Stimulated activated CD4-positive, alpha-beta T cell treated with anti-CD3 and anti-CD28 coated beads, Interleukin-2, amount 100 ng/mL, for 48 hours (primary cell): ENCODE results near the gene GRK6.

Source experiments
- DNase-seq, 2 donors: peaks; one replicate each; pipeline ENCODE4 v3.0.0-alpha.2; 2020

Gene GRK6

DNA sequence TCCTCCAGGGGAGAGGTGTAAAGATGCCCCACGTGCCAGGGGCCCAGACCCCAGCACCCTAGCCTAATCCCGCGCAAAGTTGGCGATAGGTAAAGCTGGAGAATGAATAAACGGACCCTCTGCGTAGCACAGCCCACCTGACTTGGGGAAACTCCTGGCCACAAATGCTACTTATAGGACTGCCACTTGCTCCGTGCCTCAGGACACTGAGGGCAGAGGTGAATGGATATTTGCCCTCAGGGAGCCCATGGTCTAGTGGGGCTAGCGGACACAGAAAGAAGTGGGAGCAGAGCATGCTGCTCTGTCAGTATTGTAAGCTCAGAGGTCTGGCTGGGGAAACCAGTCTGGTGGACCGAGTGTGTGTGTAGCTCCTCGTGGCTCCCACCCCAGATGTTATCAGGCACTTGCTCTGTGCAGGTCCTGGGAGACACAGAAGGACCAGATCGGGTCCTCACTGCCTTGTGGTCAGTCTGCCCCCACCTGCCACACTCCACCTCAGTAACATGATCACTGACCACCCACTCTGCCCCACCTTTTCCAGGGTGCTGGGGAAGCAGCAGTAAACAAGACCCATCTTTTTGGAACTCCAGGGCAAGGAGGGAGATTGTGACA lies 841 bp downstream of the GRK6 start:
- no peak for DNase-seq

- no peak for DNase-seq
Observed at GRCh38 chr5:177427919-177428573, 1.6 kb downstream of the GRK6 start.

DNA sequence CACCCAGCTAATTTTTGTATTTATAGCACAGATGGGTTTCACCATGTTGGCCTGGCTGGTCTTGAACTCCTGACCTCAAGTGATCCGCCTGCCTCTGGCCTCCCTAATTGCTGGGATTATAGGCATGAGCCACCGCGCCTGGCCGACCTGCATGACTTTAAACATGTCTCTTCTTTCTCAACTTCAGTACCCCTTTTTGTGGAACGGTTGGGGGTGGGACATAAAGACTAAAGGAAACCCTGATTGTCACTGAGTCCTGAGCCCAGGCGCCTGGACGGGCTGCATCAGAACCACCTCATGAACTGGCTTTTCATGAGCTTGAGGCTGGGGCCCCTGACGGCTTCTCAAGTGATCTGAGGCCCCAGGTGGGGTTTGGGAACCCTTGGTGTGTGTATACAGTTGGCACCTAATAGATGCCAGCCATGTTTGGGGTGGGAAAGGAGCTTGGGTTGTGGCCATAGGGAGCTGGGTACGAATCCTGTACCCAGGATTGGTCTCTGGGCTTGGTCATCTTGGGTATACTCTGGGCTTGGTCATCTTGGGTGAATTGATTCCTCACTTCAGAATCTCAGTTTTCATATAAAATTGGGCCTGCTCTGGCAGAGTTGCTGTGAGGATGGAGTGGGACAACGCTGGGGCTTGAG lies 2.2 kb downstream of the GRK6 start:
- no peak for DNase-seq

DNA sequence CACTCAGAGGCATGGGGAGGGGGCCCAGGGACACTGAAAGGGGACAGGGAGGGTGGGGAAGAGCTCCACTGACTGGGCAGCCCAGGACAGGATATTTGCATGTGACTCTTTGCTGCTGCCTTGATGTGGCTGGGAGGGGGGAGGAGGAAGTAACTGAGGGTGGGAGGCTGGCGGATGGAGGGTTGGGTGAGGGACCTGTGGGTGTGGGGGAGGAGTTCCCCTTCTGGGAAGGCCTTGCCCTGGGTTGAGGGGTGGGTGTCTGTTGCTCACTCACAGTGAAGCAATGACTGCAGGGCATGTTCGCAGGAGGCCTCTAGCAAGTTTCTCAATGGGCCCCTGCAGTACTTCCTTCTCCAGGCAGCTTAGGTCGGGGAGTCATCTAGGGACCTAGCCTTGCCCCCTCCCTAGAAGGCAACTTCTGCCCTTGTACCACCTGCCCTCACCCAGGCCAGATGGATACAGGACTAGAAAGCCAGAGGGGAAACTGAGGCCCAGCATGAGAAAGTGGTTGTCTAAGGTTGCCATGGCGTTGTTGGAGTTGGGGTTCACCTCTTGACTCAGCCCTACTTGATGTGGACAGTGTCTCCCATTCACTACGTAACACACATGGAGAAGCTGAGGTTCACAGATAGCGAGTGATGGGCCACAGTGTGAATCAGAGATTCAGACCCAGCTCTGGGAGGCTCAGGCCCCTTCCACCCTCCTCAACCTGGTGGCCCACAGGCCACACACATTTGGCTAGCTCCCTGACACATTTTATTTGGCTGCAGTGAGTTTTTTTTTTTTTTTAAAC lies 3.0 kb downstream of the GRK6 start:
- DNase-seq, result peak; percentile 72 to 80

DNA sequence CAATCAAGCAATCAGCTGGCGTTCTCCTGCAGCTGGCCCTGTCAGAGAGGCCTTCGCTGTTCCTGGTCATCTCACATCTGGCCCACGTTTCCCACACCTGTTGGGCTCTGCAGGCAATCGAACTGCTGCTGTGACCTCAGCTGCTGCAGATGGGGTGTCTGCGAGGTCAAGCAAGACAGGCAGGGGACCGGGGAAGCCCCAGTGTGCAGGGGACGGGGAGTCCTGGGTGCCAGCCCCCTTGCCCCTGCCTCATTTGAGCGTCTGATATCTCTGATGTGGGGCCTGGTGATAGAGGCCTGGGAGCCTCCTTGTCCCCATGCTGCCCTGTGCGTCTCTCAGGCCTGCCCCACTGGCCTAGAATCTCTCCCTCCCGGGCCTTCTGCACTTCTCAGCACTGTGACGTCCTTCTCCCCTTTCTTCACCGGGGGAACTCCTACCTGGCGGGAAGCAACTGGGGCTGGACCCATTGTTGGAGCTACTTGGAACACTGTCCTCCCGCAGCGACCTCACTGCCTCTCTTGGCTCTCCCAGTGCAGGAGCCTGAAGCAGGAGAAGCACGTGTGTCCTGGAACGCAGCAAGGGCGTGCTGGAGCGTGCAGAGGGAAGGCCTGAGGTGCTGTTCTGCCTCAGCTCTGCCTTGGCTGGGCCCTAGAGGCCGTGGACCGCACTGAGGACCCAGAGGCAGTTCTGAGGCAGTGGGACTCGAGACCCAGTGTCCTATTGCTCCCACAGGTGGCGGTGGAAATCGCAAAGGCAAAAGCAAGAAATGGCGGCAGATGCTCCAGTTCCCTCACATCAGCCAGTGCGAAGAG lies 3.9 kb downstream of the GRK6 start:
- no peak for DNase-seq

GRCh38 chr5:177430972-177431316 lies 4.5 kb downstream of the GRK6 start:
- DNase-seq, result no peak

DNA sequence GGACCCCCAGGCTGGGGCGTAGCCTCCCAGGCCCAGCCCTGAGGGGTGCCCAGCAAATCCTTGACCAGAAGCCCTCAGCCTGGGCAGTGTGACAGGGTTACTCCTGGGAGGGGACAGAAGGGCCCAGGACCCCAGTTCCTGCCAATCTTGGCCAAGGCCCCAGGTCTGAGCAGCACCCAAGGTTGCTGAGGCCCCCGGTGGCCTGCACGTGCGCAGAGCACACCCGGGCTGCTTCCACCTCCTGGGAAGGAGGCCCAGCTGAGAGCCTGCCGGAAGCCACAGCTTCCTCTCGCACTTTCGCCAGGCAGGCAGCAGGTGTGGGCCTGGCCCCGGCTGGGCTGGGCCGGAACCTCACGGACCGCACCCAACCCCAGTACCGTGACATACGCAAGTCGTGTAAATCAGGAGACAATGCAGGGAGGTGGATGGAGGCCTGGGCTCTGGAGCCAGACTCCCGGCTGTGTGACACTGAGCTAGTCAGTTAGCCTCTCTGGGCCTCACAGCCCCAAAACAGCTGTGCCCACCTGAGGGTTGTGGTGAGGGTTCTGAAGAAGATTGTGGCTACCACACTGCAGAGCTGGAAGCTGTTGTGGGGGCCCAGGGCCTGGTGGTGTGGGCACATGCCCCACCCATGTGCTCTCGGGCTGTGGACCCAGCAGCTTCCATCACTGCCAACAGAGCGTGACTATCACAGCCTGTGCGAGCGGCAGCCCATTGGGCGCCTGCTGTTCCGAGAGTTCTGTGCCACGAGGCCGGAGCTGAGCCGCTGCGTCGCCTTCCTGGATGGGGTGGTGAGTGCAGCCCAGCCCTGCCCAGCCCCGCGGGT lies 5.1 kb downstream of the GRK6 start:
- no peak for DNase-seq

DNA sequence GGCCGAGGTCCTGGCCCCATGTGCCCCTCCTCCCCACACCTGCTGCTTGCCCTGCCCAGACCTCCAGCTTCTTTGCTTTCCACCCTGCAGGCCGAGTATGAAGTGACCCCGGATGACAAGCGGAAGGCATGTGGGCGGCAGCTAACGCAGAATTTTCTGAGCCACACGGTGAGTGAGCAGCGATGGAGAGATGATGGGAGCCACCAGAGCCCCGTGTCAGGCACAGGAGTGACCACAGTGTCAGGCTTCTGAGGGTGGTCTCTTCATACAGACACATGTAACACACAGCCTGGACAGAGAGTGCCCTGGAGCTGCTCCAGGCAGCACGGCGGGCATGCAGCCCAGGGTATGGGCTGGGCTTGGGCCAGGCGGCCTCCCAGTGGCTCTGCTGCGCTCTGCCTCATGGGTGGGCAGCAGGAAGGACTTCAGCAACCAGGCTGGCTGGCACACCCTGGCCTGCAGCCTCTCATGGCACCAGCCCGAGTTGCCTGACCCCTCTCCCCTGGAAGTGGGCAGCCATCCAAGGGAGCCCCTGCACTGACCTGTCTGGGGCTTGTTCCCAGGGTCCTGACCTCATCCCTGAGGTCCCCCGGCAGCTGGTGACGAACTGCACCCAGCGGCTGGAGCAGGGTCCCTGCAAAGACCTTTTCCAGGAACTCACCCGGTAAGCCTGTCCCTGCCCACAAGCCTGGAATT lies 5.8 kb downstream of the GRK6 start:
- no peak for DNase-seq

DNA sequence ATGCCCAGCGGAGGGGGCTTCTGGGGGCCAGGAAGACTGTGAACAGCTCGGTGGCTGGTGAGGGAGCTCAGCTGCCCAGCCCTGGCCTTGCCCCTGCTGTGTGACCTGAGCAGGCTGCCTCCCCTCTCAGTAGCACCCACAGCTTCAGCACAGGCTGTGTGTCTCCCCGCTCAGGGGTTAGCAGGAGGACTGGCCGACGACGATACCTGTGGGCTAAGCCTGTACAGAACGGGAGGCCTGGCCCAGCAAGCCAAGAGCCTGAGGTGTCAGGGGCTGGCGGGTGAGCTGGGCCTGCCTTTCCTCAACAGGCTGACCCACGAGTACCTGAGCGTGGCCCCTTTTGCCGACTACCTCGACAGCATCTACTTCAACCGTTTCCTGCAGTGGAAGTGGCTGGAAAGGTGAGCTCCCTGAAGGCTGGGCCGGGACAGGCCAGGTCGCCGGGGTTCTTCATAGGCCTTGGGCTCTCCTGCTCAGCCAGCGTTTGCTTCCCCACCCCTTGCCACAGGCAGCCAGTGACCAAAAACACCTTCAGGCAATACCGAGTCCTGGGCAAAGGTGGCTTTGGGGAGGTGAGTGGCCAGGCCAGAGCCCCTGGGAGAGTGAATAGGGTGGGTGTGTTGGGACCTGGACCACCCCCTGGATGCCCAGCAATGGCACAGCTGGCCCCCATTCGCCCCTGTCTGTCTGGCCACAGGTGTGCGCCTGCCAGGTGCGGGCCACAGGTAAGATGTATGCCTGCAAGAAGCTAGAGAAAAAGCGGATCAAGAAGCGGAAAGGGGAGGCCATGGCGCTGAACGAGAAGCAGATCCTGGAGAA lies 6.6 kb downstream of the GRK6 start:
- DNase-seq, result no peak

GRCh38 chr5:177433658-177434217 lies 7.3 kb downstream of the GRK6 start:
- no peak for DNase-seq

DNA sequence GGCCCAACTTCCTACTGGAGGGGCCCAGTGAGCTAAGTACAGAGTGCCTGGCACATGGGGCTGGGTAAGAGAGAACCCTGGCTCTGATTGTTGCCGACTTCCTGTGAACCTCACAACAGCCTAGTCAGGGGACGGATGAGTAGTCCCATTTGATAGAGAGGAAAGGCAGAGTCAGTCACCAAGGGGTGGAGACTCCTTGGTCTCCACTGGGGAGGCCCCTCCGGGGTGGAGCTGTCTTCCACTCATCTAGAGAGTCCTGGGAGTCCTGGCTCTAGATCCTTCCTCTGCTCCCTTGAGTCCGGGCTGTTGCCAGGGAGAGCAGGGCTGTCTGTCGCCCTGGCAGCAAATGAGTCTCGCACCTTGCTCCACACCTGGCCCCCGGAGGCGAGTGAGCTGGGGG lies 8.0 kb downstream of the GRK6 start:
- DNase-seq, result no peak

DNA sequence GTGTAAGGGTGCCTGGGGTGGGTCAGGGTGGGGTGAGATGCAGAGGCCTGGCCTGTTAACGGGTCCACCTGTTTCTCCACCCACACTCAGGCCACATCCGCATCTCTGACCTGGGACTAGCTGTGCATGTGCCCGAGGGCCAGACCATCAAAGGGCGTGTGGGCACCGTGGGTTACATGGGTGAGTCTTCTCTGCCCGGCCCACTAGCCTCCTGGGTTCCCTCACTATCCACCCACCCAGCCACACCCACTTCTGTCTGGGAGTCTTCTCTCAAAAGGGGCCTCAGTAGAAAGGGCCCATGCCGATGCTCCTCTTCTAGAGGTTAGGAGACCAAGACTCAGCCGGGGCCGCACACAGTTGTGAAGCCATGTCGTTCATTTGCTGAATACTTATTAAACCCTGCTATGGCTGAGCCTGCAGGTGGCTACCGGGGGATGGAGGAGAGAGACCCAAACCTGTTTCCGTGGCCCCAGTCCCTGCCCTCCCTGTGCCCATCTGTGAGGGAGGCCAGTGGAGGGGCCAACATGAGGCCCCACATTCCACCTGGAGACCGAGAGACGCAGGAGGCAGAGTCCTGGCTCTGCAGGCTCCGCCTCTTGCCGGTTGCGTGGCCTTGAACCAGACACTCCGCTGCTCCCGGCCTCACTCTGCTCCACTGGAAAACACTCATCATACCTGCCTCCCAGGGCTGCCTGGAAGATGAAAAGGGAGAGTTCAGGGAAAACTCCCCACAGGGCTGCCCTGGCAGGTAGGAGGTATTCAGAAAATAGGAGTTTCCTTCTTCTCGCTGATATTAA lies 8.7 kb downstream of the GRK6 start:
- DNase-seq, result no peak

GRCh38 chr5:177435847-177436536 lies 9.5 kb downstream of the GRK6 start:
- DNase-seq, result no peak

- no peak for DNase-seq
Observed at GRCh38 chr5:177437623-177438022, 11.1 kb downstream of the GRK6 start.

GRCh38 chr5:177438468-177438867 lies 12.0 kb downstream of the GRK6 start:
- DNase-seq, result no peak

DNA sequence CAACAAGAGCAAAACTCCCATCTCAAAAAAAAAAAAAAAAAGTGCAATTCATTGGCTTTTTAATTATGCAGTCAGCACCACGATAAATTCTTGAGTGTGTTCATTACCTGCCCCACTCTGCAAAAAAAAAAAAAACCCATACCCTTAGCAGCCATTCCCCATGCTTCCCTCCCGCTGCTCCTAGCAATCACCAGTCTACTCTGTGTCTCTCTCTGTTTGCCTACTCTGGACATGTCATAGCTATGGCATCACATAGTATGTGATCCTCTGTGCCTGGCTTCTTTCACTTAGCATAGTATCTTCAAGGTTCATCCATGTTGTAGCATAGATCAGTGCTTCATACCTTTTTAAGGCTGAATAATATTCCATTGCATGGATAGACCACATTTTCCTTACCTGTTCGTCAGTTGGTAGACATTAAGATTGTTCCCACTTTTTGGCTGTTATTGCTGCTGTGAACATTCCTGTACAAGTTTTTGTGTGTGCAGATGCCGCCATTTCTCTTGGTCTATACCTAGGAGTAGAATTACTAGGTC lies 13.1 kb downstream of the GRK6 start:
- no peak for DNase-seq

DNA sequence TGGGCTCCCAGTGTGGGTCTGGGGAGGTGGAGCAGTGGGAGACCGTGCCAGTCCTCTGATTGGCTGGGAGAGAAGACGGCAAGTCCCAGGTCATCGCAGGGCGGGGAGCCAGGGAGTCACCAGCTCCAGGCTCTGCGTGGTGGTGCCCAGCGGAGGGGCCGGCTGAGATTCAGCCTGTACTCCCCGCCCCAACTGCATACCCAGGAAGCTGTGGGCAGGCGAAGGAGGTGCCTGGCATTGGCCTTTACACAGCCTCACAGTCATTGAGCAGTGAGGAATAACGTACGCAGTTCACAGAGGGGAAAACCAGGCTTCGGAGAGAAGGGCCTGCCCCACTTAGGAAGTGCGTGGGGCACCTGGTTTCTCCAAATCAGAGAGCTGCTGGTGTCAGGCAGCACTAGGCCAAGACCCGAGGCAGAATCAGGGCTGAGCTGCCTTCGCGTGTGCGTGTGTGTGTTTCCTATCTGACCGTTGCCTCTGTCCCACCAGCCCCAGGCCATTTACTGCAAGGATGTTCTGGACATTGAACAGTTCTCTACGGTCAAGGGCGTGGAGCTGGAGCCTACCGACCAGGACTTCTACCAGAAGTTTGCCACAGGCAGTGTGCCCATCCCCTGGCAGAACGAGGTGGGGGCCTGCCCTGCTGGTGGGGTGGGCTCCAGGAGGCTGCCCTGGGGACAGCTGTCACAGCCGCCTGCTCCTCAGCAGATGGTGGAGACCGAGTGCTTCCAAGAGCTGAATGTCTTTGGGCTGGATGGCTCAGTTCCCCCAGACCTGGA lies 13.9 kb downstream of the GRK6 start:
- DNase-seq, result no peak
